Endodermal cell (in vitro differentiated cells): ENCODE data around the gene EML4. TPM values are rescaled to one million over a fixed set of nuclear protein-coding genes. Genes with fewer than 3 reads are reported as not detected.

ENCODE experiments used
- DNase-seq: peaks from one replicate; pipeline ENCODE4 v3.0.0-alpha.2; 2017
- H3K27ac ChIP-seq: 2 replicates; pipeline ENCODE4 v1.5.1; 2013; ENCODE audit warnings: mild to moderate bottlenecking, low read depth, low read length, moderate library complexity
- H3K27me3 ChIP-seq: 2 replicates; pipeline ENCODE4 v1.6.1; 2013; ENCODE audit warnings: mild to moderate bottlenecking, low read length, moderate library complexity; ENCODE audit not compliant: insufficient read depth, control insufficient read depth, poor library complexity, severe bottlenecking
- H3K36me3 ChIP-seq: 2 replicates; pipeline ENCODE4 v1.7.0; 2013; ENCODE audit warnings: mild to moderate bottlenecking, low read length, moderate library complexity; ENCODE audit not compliant: control insufficient read depth, insufficient read depth
- H3K4me1 ChIP-seq: one replicate; pipeline ENCODE4 v1.7.0; 2013; ENCODE audit warnings: low read length; ENCODE audit not compliant: control insufficient read depth, insufficient read depth
- H3K4me3 ChIP-seq: 2 replicates; pipeline ENCODE4 v1.5.1; 2013; ENCODE audit warnings: mild to moderate bottlenecking, low read length, moderate library complexity
- H3K9ac ChIP-seq: 2 replicates; pipeline ENCODE4 v1.6.1; 2013; ENCODE audit warnings: mild to moderate bottlenecking, low read length, moderate library complexity; ENCODE audit not compliant: poor library complexity, severe bottlenecking; ENCODE audit errors: extremely low read depth
- H3K9me3 ChIP-seq: 2 replicates; pipeline ENCODE4 v1.6.1; 2013; ENCODE audit warnings: mild to moderate bottlenecking, low read length, moderate library complexity; ENCODE audit not compliant: control insufficient read depth
- H3K27ac Mint-ChIP-seq: 2 replicates; pipeline ENCODE4 v1.8.0; 2020; ENCODE audit warnings: mixed read lengths
- H3K27me3 Mint-ChIP-seq: 2 replicates; pipeline ENCODE4 v1.8.0; 2021; ENCODE audit warnings: mild to moderate bottlenecking, mixed read lengths; ENCODE audit not compliant: insufficient read depth
- H3K36me3 Mint-ChIP-seq: 2 replicates; pipeline ENCODE4 v1.8.0; 2020; ENCODE audit warnings: low read depth, mixed read lengths
- H3K4me1 Mint-ChIP-seq: 2 replicates; pipeline ENCODE4 v1.8.0; 2020; ENCODE audit warnings: mixed read lengths
- H3K4me3 Mint-ChIP-seq: 2 replicates; pipeline ENCODE4 v1.8.0; 2020; ENCODE audit warnings: mild to moderate bottlenecking, moderate library complexity, mixed read lengths
- H3K9me3 Mint-ChIP-seq: 2 replicates; pipeline ENCODE4 v1.8.0; 2020; ENCODE audit warnings: mild to moderate bottlenecking, mixed read lengths
- WGBS, 2 experiments: methylation state at CpG; one replicate each; pipeline versions ENCODE4 v1.1.5 to v1.1.7; 2013; ENCODE audit warnings: missing lambda C conversion rate in 2 of 2, mixed read lengths in 1 of 2; ENCODE audit not compliant: insufficient coverage in 1 of 2, insufficient read length in 1 of 2; 5-methylcytosine and 5-hydroxymethylcytosine counted together
- total RNA-seq, 2 donors: library from RNA; stranded (reverse); fragmentation: NEBNext Ultra II Directional in 1 of 2; extraction: Animal tissue kit (Norgen Biotek cat#: 25700) in 1 of 2; gene quantifications; 2 replicates in 1 of 2; 3 replicates in 1 of 2; pipeline ENCODE4 v1.2.1, GENCODE V29; 2021
- TF ChIP-seq, protein P1 (sequence below): fragments of 200-600 bp; sonication (generic); conservative IDR thresholded peaks from 2 replicates; pipeline ENCODE4 v1.5.0; 2021; ENCODE audit warnings: antibody characterized with exemption, mild to moderate bottlenecking

EML4 gene
- total RNA-seq, 2 donors from 2014 or later, result 84.6 to 90.9 TPM

DNA sequence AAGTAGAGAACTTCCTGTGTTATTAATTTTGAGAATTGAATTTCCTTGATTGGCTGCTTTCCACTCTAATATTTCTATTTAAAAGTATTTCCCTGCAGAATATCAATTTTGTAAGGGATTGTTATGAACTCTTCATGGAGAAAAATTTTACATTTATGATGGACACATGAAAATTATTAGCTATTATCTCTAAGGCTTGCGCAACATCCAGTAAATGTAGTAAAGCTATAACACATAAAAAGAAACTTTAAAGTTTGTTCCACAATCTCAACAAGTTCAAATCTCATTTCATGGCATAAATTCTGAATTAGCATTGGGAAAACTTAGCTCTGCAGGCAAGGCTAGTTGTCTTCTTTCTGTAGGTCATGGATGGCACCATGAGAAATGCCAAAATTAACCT is 4.2 kb upstream of the EML4 start:
- no peaks in the 10 kb centered on the region for H3K4me1 ChIP-seq
- no peak overlapping the region for H3K9ac ChIP-seq
- H3K9me3 ChIP-seq, result no peaks in the 10 kb centered on the region
- peaks cover 6% of the 10 kb centered on the region for H3K4me1 Mint-ChIP-seq
- H3K27ac Mint-ChIP-seq, result no peak overlapping the region
- H3K9me3 Mint-ChIP-seq, result no peaks in the 10 kb centered on the region
- TF ChIP-seq, protein P1, sequence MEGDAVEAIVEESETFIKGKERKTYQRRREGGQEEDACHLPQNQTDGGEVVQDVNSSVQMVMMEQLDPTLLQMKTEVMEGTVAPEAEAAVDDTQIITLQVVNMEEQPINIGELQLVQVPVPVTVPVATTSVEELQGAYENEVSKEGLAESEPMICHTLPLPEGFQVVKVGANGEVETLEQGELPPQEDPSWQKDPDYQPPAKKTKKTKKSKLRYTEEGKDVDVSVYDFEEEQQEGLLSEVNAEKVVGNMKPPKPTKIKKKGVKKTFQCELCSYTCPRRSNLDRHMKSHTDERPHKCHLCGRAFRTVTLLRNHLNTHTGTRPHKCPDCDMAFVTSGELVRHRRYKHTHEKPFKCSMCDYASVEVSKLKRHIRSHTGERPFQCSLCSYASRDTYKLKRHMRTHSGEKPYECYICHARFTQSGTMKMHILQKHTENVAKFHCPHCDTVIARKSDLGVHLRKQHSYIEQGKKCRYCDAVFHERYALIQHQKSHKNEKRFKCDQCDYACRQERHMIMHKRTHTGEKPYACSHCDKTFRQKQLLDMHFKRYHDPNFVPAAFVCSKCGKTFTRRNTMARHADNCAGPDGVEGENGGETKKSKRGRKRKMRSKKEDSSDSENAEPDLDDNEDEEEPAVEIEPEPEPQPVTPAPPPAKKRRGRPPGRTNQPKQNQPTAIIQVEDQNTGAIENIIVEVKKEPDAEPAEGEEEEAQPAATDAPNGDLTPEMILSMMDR, result no peak
- H3K36me3 ChIP-seq, result no peaks in the 10 kb centered on the region
- H3K27ac ChIP-seq, result no peak overlapping the region
- H3K36me3 Mint-ChIP-seq, result no peaks in the 10 kb centered on the region
- DNase-seq, result no peak
- H3K4me3 ChIP-seq, result no peak overlapping the region
- H3K27me3 ChIP-seq, result no peaks in the 10 kb centered on the region
- no peak overlapping the region for H3K4me3 Mint-ChIP-seq
- WGBS, 2 experiments, result no CpG with 5 or more reads among the region's 1 CpG
- no peaks in the 10 kb centered on the region for H3K27me3 Mint-ChIP-seq

DNA sequence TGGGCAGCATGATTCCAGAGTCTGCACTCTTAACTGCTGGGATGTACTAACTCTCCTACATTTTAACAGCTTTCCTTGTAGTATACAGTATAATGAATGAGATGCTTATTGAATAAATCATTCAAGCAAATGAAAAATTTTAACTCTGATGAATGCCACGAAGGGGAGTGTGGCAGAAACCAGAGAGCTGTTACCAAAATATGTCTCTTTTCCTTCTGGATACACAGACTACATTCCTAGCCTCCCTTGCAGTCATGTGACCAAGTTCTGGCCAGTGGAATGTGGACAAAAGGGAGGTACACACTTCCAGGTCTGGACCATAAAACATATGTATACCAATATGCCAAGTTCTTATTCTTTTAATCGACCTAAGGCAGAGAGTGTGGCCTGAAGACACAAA is 1.7 kb upstream of the EML4 start:
- Histone ChIP-seq H3K9ac (no peak overlapping the region), H3K9me3 (no peaks in the 10 kb centered on the region), H3K27ac (no peak overlapping the region), H3K4me1 (peaks cover 4% of the 10 kb centered on the region), H3K4me3 (no peak overlapping the region), H3K27me3 (no peaks in the 10 kb centered on the region), H3K36me3 (no peaks in the 10 kb centered on the region)
- TF ChIP-seq, protein P1, result no peak
- no peaks in the 10 kb centered on the region for H3K9me3 Mint-ChIP-seq
- no peak overlapping the region for H3K27ac Mint-ChIP-seq
- H3K4me3 Mint-ChIP-seq, result no peak overlapping the region
- DNase-seq, result no peak
- 61 to 83% methylated on average over 2 of the region's 2 CpGs for WGBS, 2 experiments
- H3K36me3 Mint-ChIP-seq, result no peaks in the 10 kb centered on the region
- no peaks in the 10 kb centered on the region for H3K27me3 Mint-ChIP-seq
- H3K4me1 Mint-ChIP-seq, result peaks cover 6% of the 10 kb centered on the region

DNA sequence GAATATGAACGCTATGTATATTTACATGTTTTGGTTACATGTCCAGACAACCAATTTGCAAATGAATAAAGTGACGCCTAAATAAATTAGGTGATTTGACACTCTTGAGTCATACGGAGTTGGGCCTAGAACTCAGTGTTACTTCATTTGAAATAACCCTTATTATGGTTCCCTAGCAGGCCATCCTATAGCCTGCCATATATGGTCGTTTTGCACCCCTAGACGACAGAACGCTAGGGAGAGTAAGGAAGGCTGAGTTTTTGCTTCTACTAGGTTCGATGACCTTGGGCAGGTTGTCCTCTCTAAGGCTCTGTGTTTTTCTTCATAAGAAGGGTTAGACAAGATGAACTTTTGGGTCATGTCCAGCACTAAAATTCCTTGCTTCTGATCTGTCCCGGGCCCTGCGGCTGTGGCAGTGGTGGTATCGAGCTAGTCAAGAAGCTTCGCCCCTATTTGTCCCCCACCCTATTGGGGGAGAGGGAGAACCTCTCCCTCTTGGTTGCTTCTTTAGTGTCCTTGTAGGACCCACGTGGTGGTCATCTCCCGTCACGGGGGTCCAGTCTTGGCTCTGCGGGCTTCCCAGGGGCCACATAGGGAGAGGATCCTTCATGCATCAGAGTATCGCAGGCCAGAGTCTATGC is 574 bp upstream of the EML4 start:
- Histone ChIP-seq H3K4me1 (peaks cover 4% of the 10 kb centered on the region), H3K27me3 (no peaks in the 10 kb centered on the region), H3K9ac (no peak overlapping the region), H3K9me3 (no peaks in the 10 kb centered on the region), H3K36me3 (no peaks in the 10 kb centered on the region), H3K27ac (no peak overlapping the region), H3K4me3 (peak overlapping the region; percentile 42)
- H3K27me3 Mint-ChIP-seq, result no peaks in the 10 kb centered on the region
- no peaks in the 10 kb centered on the region for H3K9me3 Mint-ChIP-seq
- no peak overlapping the region for H3K27ac Mint-ChIP-seq
- TF ChIP-seq, protein P1, result no peak
- DNase-seq, result no peak
- no peak overlapping the region for H3K4me3 Mint-ChIP-seq
- no peaks in the 10 kb centered on the region for H3K36me3 Mint-ChIP-seq
- 81 to 87% methylated on average over 11 to 16 of the region's 16 CpGs for WGBS, 2 experiments
- peaks cover 4% of the 10 kb centered on the region for H3K4me1 Mint-ChIP-seq
